MM.1S (cell line): ENCODE results near the gene SLC3A2.
"Not testable (repeated sequence)": the region's sequence is repeated elsewhere in the genome, so short reads cannot be mapped to it uniquely, and the experiment has no call there.

Experiments
- DNase-seq: peaks from one replicate; pipeline ENCODE4 v3.0.0-alpha.2; 2015
- H2AFZ ChIP-seq: fragments of 300-600 bp; sonication (generic); 2 replicates; pipeline ENCODE4 v1.6.0; 2016; ENCODE audit warnings: antibody characterized with exemption, low read length
- H3F3A ChIP-seq: fragments of 300-600 bp; sonication (generic); 2 replicates; pipeline ENCODE4 v1.6.1; 2016; ENCODE audit warnings: mild to moderate bottlenecking, antibody characterized with exemption, low read length, moderate library complexity, mixed read lengths; ENCODE audit not compliant: insufficient read depth
- H3K27ac ChIP-seq: fragments of 300-600 bp; sonication (generic); 2 replicates; pipeline ENCODE4 v1.5.1; 2016; ENCODE audit warnings: mild to moderate bottlenecking, low read length
- H3K27me3 ChIP-seq: fragments of 300-600 bp; sonication (generic); replicated peaks from 2 replicates; pipeline ENCODE4 v1.6.0; 2016; ENCODE audit warnings: low read length; ENCODE audit not compliant: insufficient read depth
- H3K36me3 ChIP-seq: fragments of 300-600 bp; sonication (generic); replicated peaks from 2 replicates; pipeline ENCODE4 v1.6.1; 2016; ENCODE audit warnings: mild to moderate bottlenecking, low read length, mixed read lengths; ENCODE audit not compliant: insufficient read depth
- H3K4me1 ChIP-seq: fragments of 300-600 bp; sonication (generic); 2 replicates; pipeline ENCODE4 v1.6.1; 2016; ENCODE audit warnings: low read length, mixed read lengths
- H3K4me2 ChIP-seq: fragments of 300-600 bp; sonication (generic); 2 replicates; pipeline ENCODE4 v1.6.0; 2016; ENCODE audit warnings: low read depth, low read length
- H3K4me3 ChIP-seq: fragments of 300-600 bp; sonication (generic); 2 replicates; pipeline ENCODE4 v1.5.1; 2016; ENCODE audit warnings: low read length, mixed read lengths
- H3K79me2 ChIP-seq: fragments of 300-600 bp; sonication (generic); 2 replicates; pipeline ENCODE4 v1.6.1; 2016; ENCODE audit warnings: mixed run types, low read length, mixed read lengths
- H3K9ac ChIP-seq: fragments of 300-600 bp; sonication (generic); 2 replicates; pipeline ENCODE4 v1.6.1; 2016; ENCODE audit warnings: low read length, mixed read lengths
- H3K9me2 ChIP-seq: fragments of 300-600 bp; sonication (generic); replicated peaks from 2 replicates; pipeline ENCODE4 v1.6.1; 2016; ENCODE audit warnings: mild to moderate bottlenecking, low read length, mixed read lengths; ENCODE audit not compliant: insufficient read depth
- H3K9me3 ChIP-seq: fragments of 300-600 bp; sonication (generic); replicated peaks from 2 replicates; pipeline ENCODE4 v1.6.1; 2016; ENCODE audit warnings: mild to moderate bottlenecking, low read length, mixed read lengths; ENCODE audit not compliant: insufficient read depth
- H4K20me1 ChIP-seq: fragments of 300-600 bp; sonication (generic); 2 replicates; pipeline ENCODE4 v1.6.1; 2016; ENCODE audit warnings: mild to moderate bottlenecking, low read length, moderate library complexity, mixed read lengths; ENCODE audit not compliant: insufficient read depth
- CTCF ChIP-seq: fragments of 300-600 bp; sonication (generic); IDR thresholded peaks from 2 replicates; pipeline ENCODE4 v1.5.1; 2016; ENCODE audit warnings: antibody characterized with exemption, low read length, mixed read lengths
- EZH2 ChIP-seq: fragments of 300-600 bp; sonication (generic); optimal IDR thresholded peaks from 2 replicates; pipeline ENCODE3; 2017; ENCODE audit warnings: low read depth, mild to moderate bottlenecking, antibody characterized with exemption, low read length, mixed read lengths
- EZH2phosphoT487 ChIP-seq: fragments of 300-600 bp; sonication (generic); IDR thresholded peaks from 2 replicates; pipeline ENCODE4 v1.6.1; 2018; ENCODE audit warnings: antibody characterized with exemption, low read length

SLC3A2 gene

GRCh38 chr11:62858201-62858600 is 22.5 kb upstream of the SLC3A2 start:
- Histone ChIP-seq H3K9ac (no peak overlapping the region), H3K4me1 (peaks cover 17% of the 10 kb centered on the region), H3F3A (peaks cover 29% of the 10 kb centered on the region), H3K9me3 (no peaks in the 10 kb centered on the region), H3K79me2 (peaks cover 62% of the 10 kb centered on the region), H3K27me3 (no peaks in the 10 kb centered on the region), H3K4me2 (no peak overlapping the region; the same call in 1 of the 2 replicates), H2AFZ (no peak overlapping the region), H3K4me3 (no peak overlapping the region), H3K36me3 (peaks cover 21% of the 10 kb centered on the region), H3K9me2 (no peaks in the 10 kb centered on the region), H4K20me1 (peaks cover 18% of the 10 kb centered on the region), H3K27ac (no peak overlapping the region)
- no peak for DNase-seq
- no peak for TF ChIP-seq CTCF
- no peak for TF ChIP-seq EZH2
- no peak for TF ChIP-seq EZH2phosphoT487

DNA sequence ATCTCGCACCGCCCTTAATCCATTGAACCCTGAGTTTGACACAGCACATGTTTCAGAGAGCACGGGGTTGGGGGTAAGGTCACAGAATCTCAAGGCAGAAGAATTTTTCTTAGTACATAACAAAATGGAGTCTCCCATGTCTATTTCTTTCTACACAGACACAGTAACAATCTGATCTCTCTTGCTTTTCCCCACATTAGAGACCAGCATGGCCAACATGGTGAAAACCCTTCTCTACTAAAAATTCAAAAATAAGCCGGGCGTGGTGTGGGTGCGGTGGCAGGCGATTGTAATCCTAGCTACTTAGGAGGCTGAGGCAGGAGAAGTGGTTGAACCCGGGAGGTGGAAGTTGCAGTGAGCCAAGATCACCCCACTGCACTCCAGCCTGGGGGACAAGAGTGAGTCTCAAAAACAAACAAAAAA is 21.4 kb upstream of the SLC3A2 start:
- Histone ChIP-seq H3F3A (peaks cover 18% of the 10 kb centered on the region), H3K79me2 (peaks cover 62% of the 10 kb centered on the region)
- H3K9ac ChIP-seq, H3K4me1 ChIP-seq, H3K4me2 ChIP-seq, H4K20me1 ChIP-seq, H3K4me3 ChIP-seq, H3K27me3 ChIP-seq, H3K9me3 ChIP-seq, H3K36me3 ChIP-seq, H2AFZ ChIP-seq, H3K27ac ChIP-seq, DNase-seq, H3K9me2 ChIP-seq: not testable (repeated sequence)

- Histone ChIP-seq H3K9me3 (no peaks in the 10 kb centered on the region), H3K27ac (no peak overlapping the region), H3K79me2 (peaks cover 61% of the 10 kb centered on the region), H3K9me2 (no peaks in the 10 kb centered on the region), H3K9ac (no peak overlapping the region), H3F3A (peaks cover 4% of the 10 kb centered on the region), H3K4me3 (no peak overlapping the region), H3K36me3 (no peaks in the 10 kb centered on the region), H2AFZ (no peak overlapping the region), H3K4me1 (peaks cover 8% of the 10 kb centered on the region), H4K20me1 (no peaks in the 10 kb centered on the region), H3K4me2 (no peak overlapping the region), H3K27me3 (no peaks in the 10 kb centered on the region)
- TF ChIP-seq CTCF (no peak), EZH2 (no peak)
- DNase-seq = no peak
These were observed 19.7 kb upstream of the SLC3A2 start for GRCh38 chr11:62860835-62861563.

- H3K9me2 ChIP-seq, H3K9me3 ChIP-seq, H4K20me1 ChIP-seq, H3K4me2 ChIP-seq, H3K27me3 ChIP-seq, DNase-seq, H3K36me3 ChIP-seq, H3K27ac ChIP-seq, H3K4me1 ChIP-seq, H2AFZ ChIP-seq, H3K9ac ChIP-seq, H3F3A ChIP-seq, H3K4me3 ChIP-seq: not testable (repeated sequence)
- H3K79me2 ChIP-seq = peaks cover 60% of the 10 kb centered on the region
These were observed 19.0 kb upstream of the SLC3A2 start for GRCh38 chr11:62861564-62862192.
